Panc1 (cell line): ENCODE measurements around the gene ZDHHC11. TPM values are rescaled to one million over a fixed set of nuclear protein-coding genes. Genes with fewer than 3 reads are reported as not detected.

Source experiments
- ATAC-seq: fragments of 200-7000 bp; cut with Tn5 transposase; 2 replicates; pipeline ENCODE4 v1.9.1; 2020; ENCODE audit warnings: mild to moderate bottlenecking, moderate library complexity
- BruUV-seq: library from RNA; stranded (reverse); fragments of 400-500 nt; replicated peaks from 2 replicates; lab custom pipeline; 2021; lab: Mats Ljungman, UMichigan
- CTCF ChIA-PET: fragments of 300-600 bp; sonication (Branson Sonifier 250); formaldehyde crosslinking; loops from one replicate; lab custom pipeline; 2022; ENCODE audit warnings: antibody characterized with exemption; lab: Charles Lee
- POLR2A ChIA-PET: fragments of 300-600 bp; sonication (Branson Sonifier 250); formaldehyde crosslinking; loops from one replicate; lab custom pipeline; 2022; ENCODE audit warnings: antibody characterized with exemption; lab: Charles Lee
- DNase-seq: peaks from one replicate; pipeline ENCODE4 v3.0.0-alpha.2; 2010; ENCODE audit warnings: low read depth, low spot score
- H3K27ac ChIP-seq: 2 replicates; pipeline ENCODE4 v1.5.1; 2011; ENCODE audit warnings: mild to moderate bottlenecking, low read length, inconsistent platforms
- H3K27me3 ChIP-seq: fragments of 200-500 bp; sonication (Bioruptor generic); 2 replicates; pipeline ENCODE4 v1.6.0; 2014; ENCODE audit warnings: low read length, inconsistent platforms; ENCODE audit not compliant: control insufficient read depth, insufficient read depth
- H3K36me3 ChIP-seq: fragments of 200-500 bp; sonication (Bioruptor generic); 2 replicates; pipeline ENCODE4 v1.5.1; 2014; ENCODE audit warnings: inconsistent platforms, mild to moderate bottlenecking, low read length, moderate library complexity; ENCODE audit not compliant: control insufficient read depth, insufficient read depth
- H3K4me1 ChIP-seq: 2 replicates; pipeline ENCODE4 v1.5.1; 2011; ENCODE audit warnings: inconsistent platforms, mild to moderate bottlenecking, low read length, moderate library complexity; ENCODE audit not compliant: control insufficient read depth, insufficient read depth
- H3K4me3 ChIP-seq, 2 experiments: 2 replicates each; pipeline ENCODE4 v1.5.1; 2011 to 2012; ENCODE audit warnings: low read depth in 2 of 2, low read length in 2 of 2, mild to moderate bottlenecking in 2 of 2, inconsistent platforms in 1 of 2, moderate library complexity in 1 of 2
- H3K9me3 ChIP-seq: fragments of 200-500 bp; sonication (Bioruptor generic); 2 replicates; pipeline ENCODE4 v1.5.1; 2014; ENCODE audit warnings: low read depth, mild to moderate bottlenecking, inconsistent platforms, low read length, moderate library complexity; ENCODE audit not compliant: control insufficient read depth, insufficient read depth
- POLR2AphosphoS5 ChIP-seq: IDR thresholded peaks from 2 replicates; pipeline ENCODE4 v1.6.1; 2012; ENCODE audit warnings: mild to moderate bottlenecking, low read depth, low read length, moderate library complexity
- SIN3A ChIP-seq: IDR thresholded peaks from 2 replicates; pipeline ENCODE4 v1.6.1; 2012; ENCODE audit warnings: low read depth, mild to moderate bottlenecking, low read length, moderate library complexity, borderline replicate concordance; ENCODE audit not compliant: insufficient read depth
- TCF7L2 ChIP-seq: IDR thresholded peaks from 2 replicates; pipeline ENCODE4 v1.6.1; 2011; ENCODE audit warnings: mild to moderate bottlenecking, low read depth, low read length, inconsistent platforms
- in situ Hi-C: cut with HindIII; loops from 2 replicates; pipeline ENCODE4 v1.10.0; 2016; ENCODE audit warnings: low sequenced_read_pairs, low pct_unique_long_range_greater_than_20kb
- intact Hi-C: fragments of 100-400 bp; cut with micrococcal nuclease; formaldehyde crosslinking; loops from one replicate; pipeline ENCODE4 v1.10.0; 2022; ENCODE audit not compliant: unreplicated experiment
- total RNA-seq: library from RNA; stranded (reverse); gene quantifications from one replicate; pipeline ENCODE4 v1.2.1, GENCODE V29; 2021; ENCODE audit not compliant: unreplicated experiment
- TF ChIP-seq, protein P1 (sequence below): fragments of 450-650 bp; IDR thresholded peaks from 2 replicates; pipeline ENCODE4 v1.5.1; 2017; ENCODE audit warnings: mild to moderate bottlenecking
- TF ChIP-seq, protein P2 (sequence below), 2 experiments: IDR thresholded peaks; 2 replicates each; pipeline ENCODE4 v1.6.1; 2011 to 2012; ENCODE audit warnings: low read depth in 2 of 2, control low read depth in 1 of 2, low read length in 1 of 2, mild to moderate bottlenecking in 1 of 2, moderate library complexity in 1 of 2; ENCODE audit not compliant: insufficient read depth in 1 of 2

Gene ZDHHC11
- total RNA-seq, 1 experiment from 2014 or later = 3.0 TPM

DNA sequence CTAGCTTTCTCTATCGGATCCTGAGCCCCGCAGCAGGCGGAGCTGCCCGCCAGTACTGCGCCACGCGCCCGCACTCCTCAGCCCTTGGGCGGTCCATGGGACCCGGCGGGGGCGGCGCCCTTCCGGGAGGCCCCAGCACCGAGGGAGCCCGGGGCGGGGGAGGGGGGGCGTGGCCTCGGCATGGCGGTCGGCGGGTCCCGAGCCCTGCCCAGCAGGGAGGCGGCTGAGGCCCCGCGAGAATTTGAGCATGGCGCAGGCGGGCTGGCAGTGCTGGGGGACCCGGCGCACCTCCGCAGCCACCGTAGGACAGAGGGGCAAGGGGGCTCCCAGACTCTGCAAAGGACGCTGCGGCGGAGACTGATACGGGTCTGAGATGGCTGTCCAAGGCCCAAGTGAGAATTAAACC is 73.0 kb downstream of the ZDHHC11 start:
- no peak for DNase-seq
- Histone ChIP-seq H3K36me3 (no peaks in the 10 kb centered on the region), H3K27ac (no peak overlapping the region), H3K27me3 (no peaks in the 10 kb centered on the region), H3K4me3 (no peak overlapping the region), H3K4me1 (no peaks in the 10 kb centered on the region), H3K9me3 (no peaks in the 10 kb centered on the region)
- ATAC-seq = no peak
- POLR2A ChIA-PET = no interaction called here
- CTCF ChIA-PET = no interaction called here
- TF ChIP-seq POLR2AphosphoS5 (no peak), TCF7L2 (no peak), SIN3A (no peak)
- TF ChIP-seq, protein P1, sequence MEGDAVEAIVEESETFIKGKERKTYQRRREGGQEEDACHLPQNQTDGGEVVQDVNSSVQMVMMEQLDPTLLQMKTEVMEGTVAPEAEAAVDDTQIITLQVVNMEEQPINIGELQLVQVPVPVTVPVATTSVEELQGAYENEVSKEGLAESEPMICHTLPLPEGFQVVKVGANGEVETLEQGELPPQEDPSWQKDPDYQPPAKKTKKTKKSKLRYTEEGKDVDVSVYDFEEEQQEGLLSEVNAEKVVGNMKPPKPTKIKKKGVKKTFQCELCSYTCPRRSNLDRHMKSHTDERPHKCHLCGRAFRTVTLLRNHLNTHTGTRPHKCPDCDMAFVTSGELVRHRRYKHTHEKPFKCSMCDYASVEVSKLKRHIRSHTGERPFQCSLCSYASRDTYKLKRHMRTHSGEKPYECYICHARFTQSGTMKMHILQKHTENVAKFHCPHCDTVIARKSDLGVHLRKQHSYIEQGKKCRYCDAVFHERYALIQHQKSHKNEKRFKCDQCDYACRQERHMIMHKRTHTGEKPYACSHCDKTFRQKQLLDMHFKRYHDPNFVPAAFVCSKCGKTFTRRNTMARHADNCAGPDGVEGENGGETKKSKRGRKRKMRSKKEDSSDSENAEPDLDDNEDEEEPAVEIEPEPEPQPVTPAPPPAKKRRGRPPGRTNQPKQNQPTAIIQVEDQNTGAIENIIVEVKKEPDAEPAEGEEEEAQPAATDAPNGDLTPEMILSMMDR = no peak
- TF ChIP-seq, protein P2, sequence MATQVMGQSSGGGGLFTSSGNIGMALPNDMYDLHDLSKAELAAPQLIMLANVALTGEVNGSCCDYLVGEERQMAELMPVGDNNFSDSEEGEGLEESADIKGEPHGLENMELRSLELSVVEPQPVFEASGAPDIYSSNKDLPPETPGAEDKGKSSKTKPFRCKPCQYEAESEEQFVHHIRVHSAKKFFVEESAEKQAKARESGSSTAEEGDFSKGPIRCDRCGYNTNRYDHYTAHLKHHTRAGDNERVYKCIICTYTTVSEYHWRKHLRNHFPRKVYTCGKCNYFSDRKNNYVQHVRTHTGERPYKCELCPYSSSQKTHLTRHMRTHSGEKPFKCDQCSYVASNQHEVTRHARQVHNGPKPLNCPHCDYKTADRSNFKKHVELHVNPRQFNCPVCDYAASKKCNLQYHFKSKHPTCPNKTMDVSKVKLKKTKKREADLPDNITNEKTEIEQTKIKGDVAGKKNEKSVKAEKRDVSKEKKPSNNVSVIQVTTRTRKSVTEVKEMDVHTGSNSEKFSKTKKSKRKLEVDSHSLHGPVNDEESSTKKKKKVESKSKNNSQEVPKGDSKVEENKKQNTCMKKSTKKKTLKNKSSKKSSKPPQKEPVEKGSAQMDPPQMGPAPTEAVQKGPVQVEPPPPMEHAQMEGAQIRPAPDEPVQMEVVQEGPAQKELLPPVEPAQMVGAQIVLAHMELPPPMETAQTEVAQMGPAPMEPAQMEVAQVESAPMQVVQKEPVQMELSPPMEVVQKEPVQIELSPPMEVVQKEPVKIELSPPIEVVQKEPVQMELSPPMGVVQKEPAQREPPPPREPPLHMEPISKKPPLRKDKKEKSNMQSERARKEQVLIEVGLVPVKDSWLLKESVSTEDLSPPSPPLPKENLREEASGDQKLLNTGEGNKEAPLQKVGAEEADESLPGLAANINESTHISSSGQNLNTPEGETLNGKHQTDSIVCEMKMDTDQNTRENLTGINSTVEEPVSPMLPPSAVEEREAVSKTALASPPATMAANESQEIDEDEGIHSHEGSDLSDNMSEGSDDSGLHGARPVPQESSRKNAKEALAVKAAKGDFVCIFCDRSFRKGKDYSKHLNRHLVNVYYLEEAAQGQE (IDR thresholded peaks at IDR 0.05; ENCODE audit: insufficient read depth in 1 of 2, low read depth in 2 of 2, low read length in 1 of 2) = no peak
- in situ Hi-C loops (no loop called here), intact Hi-C loops (loop anchor here (10.0 kb wide), 1 partner anchor 93 kb away; no protein-coding TSS in a partner anchor)
- no TSS peak for BruUV-seq

DNA sequence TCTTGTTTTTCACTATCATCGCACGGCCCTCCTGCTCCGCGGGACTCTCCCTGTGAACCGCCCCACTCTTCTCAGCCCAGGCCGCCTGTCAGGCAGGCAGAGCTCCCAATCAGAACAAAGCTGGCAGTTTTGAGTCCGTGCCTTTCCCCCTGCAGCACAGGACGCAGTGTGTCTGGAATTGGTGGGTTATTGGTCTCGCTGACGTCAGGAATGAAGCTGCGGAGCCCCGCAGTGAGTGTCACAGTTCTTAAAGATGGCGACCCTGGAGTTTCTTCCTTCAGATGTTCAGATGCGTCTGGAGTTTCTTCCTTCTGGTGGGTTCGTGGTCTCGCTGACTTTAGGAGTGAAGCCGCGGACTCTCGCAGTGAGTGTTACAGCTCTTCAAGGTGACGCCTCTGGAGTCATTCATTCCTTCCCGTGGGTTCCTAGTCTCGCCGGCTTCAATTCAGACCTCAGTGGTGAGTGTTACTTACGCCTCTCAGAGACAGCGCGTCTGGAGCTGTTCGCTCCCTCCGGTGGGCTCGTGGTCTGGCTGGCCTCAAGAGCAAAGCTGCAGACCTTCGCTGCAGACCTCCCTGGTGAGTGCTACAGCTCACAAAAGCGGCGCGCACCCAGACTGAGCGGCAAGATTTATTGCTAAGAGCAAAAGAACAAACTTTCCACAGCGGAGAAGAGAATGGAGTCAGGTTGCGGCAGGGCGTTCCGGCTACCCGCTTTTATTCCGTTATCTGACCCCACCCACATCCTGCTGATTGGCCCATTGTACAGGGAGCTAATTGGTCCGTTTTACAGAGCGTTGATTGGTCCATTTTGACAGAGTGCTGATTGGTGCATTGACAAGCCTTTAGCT is 73.7 kb downstream of the ZDHHC11 start:
- Histone ChIP-seq H3K4me3 (no peak overlapping the region), H3K27ac (no peak overlapping the region), H3K9me3 (no peaks in the 10 kb centered on the region), H3K4me1 (no peaks in the 10 kb centered on the region), H3K36me3 (no peaks in the 10 kb centered on the region), H3K27me3 (no peaks in the 10 kb centered on the region)
- intact Hi-C loops (loop anchor here (10.0 kb wide), 1 partner anchor 92 kb away; no protein-coding TSS in a partner anchor), in situ Hi-C loops (no loop called here)
- TF ChIP-seq, protein P1 = no peak
- TF ChIP-seq TCF7L2 (no peak), SIN3A (no peak), POLR2AphosphoS5 (no peak)
- TF ChIP-seq, protein P2 (IDR thresholded peaks at IDR 0.05; ENCODE audit: insufficient read depth in 1 of 2, low read depth in 2 of 2, low read length in 1 of 2) = no peak
- DNase-seq (no peak), ATAC-seq (no peak)
- ChIA-PET POLR2A (no interaction called here), CTCF (no interaction called here)
- no TSS peak for BruUV-seq
